ENCODE data around the gene C2CD2. TPM values are rescaled to one million over a fixed set of nuclear protein-coding genes. Genes with fewer than 3 reads are reported as not detected.

Gene C2CD2
- total RNA-seq, 2 experiments from 2014 or later, result 6.9 to 7.3 TPM

Other genes starting within 250 kb of the C2CD2 start
- gene RIPK4, start 187.0 kb downstream of the C2CD2 start, total RNA-seq, result under 1 TPM; 0.33 to 0.49 TPM
- 1 to 10 TPM; 9.6 to 9.8 TPM for gene PRDM15, start 74.7 kb downstream of the C2CD2 start, total RNA-seq
- 10 to 100 TPM; 27.8 to 28.0 TPM for gene ZBTB21, start 56.3 kb upstream of the C2CD2 start, total RNA-seq
- gene UMODL1, start 117.3 kb upstream of the C2CD2 start, total RNA-seq, result not detected